Stimulated activated CD4-positive, alpha-beta T cell treated with anti-CD3 and anti-CD28 coated beads, Interleukin-12 subunit alpha, Interleukin-12 subunit beta, amount 100 ng/mL, for 4 hours (primary cell): ENCODE measurements around the gene NAA10.

Experiments used
- DNase-seq: peaks from one replicate; pipeline ENCODE4 v3.0.0-alpha.2; 2020

NAA10 gene

GRCh38 chrX:153882557-153882956 lies 52.3 kb downstream of the NAA10 start:
- DNase-seq, result no peak

GRCh38 chrX:153882086-153882498 lies 52.7 kb downstream of the NAA10 start:
- DNase-seq, result no peak

GRCh38 chrX:153881281-153881680 lies 53.6 kb downstream of the NAA10 start:
- DNase-seq, result no peak

- DNase-seq, result no peak
Observed at GRCh38 chrX:153880440-153880815, 54.4 kb downstream of the NAA10 start.

- no peak for DNase-seq
Observed at GRCh38 chrX:153879741-153880439, 54.9 kb downstream of the NAA10 start.
